Fibroblast of lung (primary cell): ENCODE results near the gene SOX15. TPM values are rescaled to one million over a fixed set of nuclear protein-coding genes. Genes with fewer than 3 reads are reported as not detected.

Source experiments
- DNase-seq, 2 donors: peaks; one replicate each; pipeline versions ENCODE4 v3.0.0 to v3.0.0-alpha.2; 2010; ENCODE audit warnings: low read depth in 2 of 2
- H2AFZ ChIP-seq: 2 replicates; pipeline ENCODE4 v1.5.1; 2012; ENCODE audit warnings: low read length, control low read depth, inconsistent platforms
- H3K27ac ChIP-seq: 2 replicates; pipeline ENCODE4 v1.5.1; 2011; ENCODE audit warnings: low read length, control low read depth; ENCODE audit not compliant: insufficient read depth
- H3K27me3 ChIP-seq: 2 replicates; pipeline ENCODE4 v1.5.1; 2011; ENCODE audit warnings: mild to moderate bottlenecking, low read length; ENCODE audit not compliant: control insufficient read depth, insufficient read depth
- H3K36me3 ChIP-seq: 2 replicates; pipeline ENCODE4 v1.5.1; 2011; ENCODE audit warnings: low read length; ENCODE audit not compliant: control insufficient read depth, insufficient read depth
- H3K4me1 ChIP-seq: 2 replicates; pipeline ENCODE4 v1.5.1; 2011; ENCODE audit warnings: low read length; ENCODE audit not compliant: control insufficient read depth, insufficient read depth; ENCODE audit errors: extremely low read depth
- H3K4me2 ChIP-seq: 2 replicates; pipeline ENCODE4 v1.5.1; 2011; ENCODE audit warnings: low read length, control low read depth; ENCODE audit not compliant: insufficient read depth; ENCODE audit errors: extremely low read depth
- H3K4me3 ChIP-seq, 4 experiments: fragments of 200-600 bp in 1 of 4; sonication (generic) in 1 of 4; replicated peaks in 1 of 4; 2 replicates each; pipeline ENCODE4 v1.5.1; 2011 to 2016; ENCODE audit warnings: low read length in 4 of 4, low read depth in 3 of 4, mild to moderate bottlenecking in 3 of 4, control low read depth in 2 of 4, inconsistent platforms in 1 of 4, mixed read lengths in 1 of 4; ENCODE audit not compliant: insufficient read depth in 1 of 4; ENCODE audit errors: control extremely low read depth in 1 of 4
- H3K79me2 ChIP-seq: 2 replicates; pipeline ENCODE4 v1.5.1; 2012; ENCODE audit warnings: mild to moderate bottlenecking, low read length, inconsistent platforms; ENCODE audit not compliant: control insufficient read depth, insufficient read depth
- H3K9ac ChIP-seq: 2 replicates; pipeline ENCODE4 v1.5.1; 2011; ENCODE audit warnings: mild to moderate bottlenecking, low read length, control low read depth; ENCODE audit not compliant: insufficient read depth
- H3K9me3 ChIP-seq: 2 replicates; pipeline ENCODE4 v1.5.1; 2012; ENCODE audit warnings: low read depth, low read length; ENCODE audit not compliant: control insufficient read depth, insufficient read depth
- H4K20me1 ChIP-seq: 2 replicates; pipeline ENCODE4 v1.5.1; 2011; ENCODE audit warnings: low read length; ENCODE audit not compliant: control insufficient read depth, insufficient read depth; ENCODE audit errors: extremely low read depth
- CTCF ChIP-seq, 2 donors: IDR thresholded peaks in 1 of 2; conservative IDR thresholded peaks in 1 of 2; 1 replicate in 1 of 2; 2 replicates in 1 of 2; pipeline ENCODE4 v1.5.1; 2011 to 2012; ENCODE audit warnings: low read length in 2 of 2, control low read depth in 1 of 2, inconsistent platforms in 1 of 2, low read depth in 1 of 2, mild to moderate bottlenecking in 1 of 2
- EZH2 ChIP-seq: IDR thresholded peaks from 2 replicates; pipeline ENCODE4 v1.5.1; 2012; ENCODE audit warnings: low read length, control low read depth, mild to moderate bottlenecking; ENCODE audit errors: missing control alignments
- polyA plus RNA-seq, 2 donors: library from polyadenylated mRNA; depleted of rRNA in 1 of 2; stranded (reverse) in 1 of 2; unstranded in 1 of 2; fragments of >200 nt; gene quantifications; 2 replicates each; pipeline ENCODE4 v1.2.1, GENCODE V29; 2011 to 2012; ENCODE audit warnings: missing spikeins in 1 of 2
- total RNA-seq: library from RNA; depleted of rRNA; stranded (reverse); fragments of >200 nt; gene quantifications from 2 replicates; pipeline ENCODE4 v1.2.1, GENCODE V29; 2014

SOX15 gene
- total and polyA plus RNA-seq, 2 donors (not counting 1 experiment from before 2014, with no cell fraction given) = 0.36 to 0.50 TPM

GRCh38 chr17:7570351-7570750, 19.5 kb downstream of the SOX15 start:
- H3K27me3 ChIP-seq = no peaks in the 10 kb centered on the region
- H3K4me1 ChIP-seq = peaks cover 16% of the 10 kb centered on the region
- no peak overlapping the region for H3K4me3 ChIP-seq
- H3K36me3 ChIP-seq = peaks cover 25% of the 10 kb centered on the region
- no peak overlapping the region for H3K27ac ChIP-seq
- H3K9me3 ChIP-seq = no peaks in the 10 kb centered on the region
- peaks cover 36% of the 10 kb centered on the region for H3K79me2 ChIP-seq
- H3K9ac ChIP-seq = no peak overlapping the region
- no peak for DNase-seq
- H4K20me1 ChIP-seq = peaks cover 11% of the 10 kb centered on the region
- no peak overlapping the region for H3K4me2 ChIP-seq
- no peak overlapping the region for H2AFZ ChIP-seq
- TF ChIP-seq EZH2 = no peak
- no peak for TF ChIP-seq CTCF (conservative IDR thresholded peaks at IDR 0.05 in 1 of 2, IDR thresholded peaks at IDR 0.05 in 1 of 2; ENCODE audit: low read depth in 1 of 2, low read length in 2 of 2)

DNA sequence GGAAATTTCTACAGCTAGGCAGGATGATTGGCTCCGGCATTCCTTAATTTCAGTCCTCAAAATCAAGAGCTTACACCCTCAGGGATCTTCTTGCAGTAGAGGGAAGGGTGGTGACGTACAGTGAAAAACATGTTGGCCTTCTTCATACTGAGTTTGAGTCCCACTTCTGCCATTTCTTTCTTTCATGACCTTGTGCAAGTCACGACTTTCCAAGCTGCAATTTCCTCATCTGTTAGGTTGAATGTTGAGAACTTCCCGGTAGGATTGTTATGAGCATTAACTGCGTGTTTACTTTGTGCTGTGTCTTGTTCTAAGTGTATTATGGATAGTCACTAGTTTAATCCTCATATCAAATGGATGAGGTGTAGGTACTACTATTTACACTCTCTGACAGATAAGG, 20.3 kb downstream of the SOX15 start:
- H3K4me3 ChIP-seq = no peak overlapping the region
- H3K9me3 ChIP-seq = no peaks in the 10 kb centered on the region
- no peak overlapping the region for H3K27ac ChIP-seq
- peaks cover 26% of the 10 kb centered on the region for H3K36me3 ChIP-seq
- H2AFZ ChIP-seq = no peak overlapping the region
- H3K4me1 ChIP-seq = peaks cover 9% of the 10 kb centered on the region
- TF ChIP-seq CTCF (conservative IDR thresholded peaks at IDR 0.05 in 1 of 2, IDR thresholded peaks at IDR 0.05 in 1 of 2; ENCODE audit: low read depth in 1 of 2, low read length in 2 of 2) (no peak), EZH2 (no peak)
- peaks cover 3% of the 10 kb centered on the region for H4K20me1 ChIP-seq
- H3K27me3 ChIP-seq = no peaks in the 10 kb centered on the region
- DNase-seq = no peak
- H3K9ac ChIP-seq = no peak overlapping the region
- peaks cover 35% of the 10 kb centered on the region for H3K79me2 ChIP-seq
- H3K4me2 ChIP-seq = no peak overlapping the region

GRCh38 chr17:7563115-7563869, 26.6 kb downstream of the SOX15 start:
- peaks cover 17% of the 10 kb centered on the region for H3K4me1 ChIP-seq
- H4K20me1 ChIP-seq = no peaks in the 10 kb centered on the region
- H3K27me3 ChIP-seq = no peaks in the 10 kb centered on the region
- H3K79me2 ChIP-seq = peaks cover 38% of the 10 kb centered on the region
- no peak for TF ChIP-seq EZH2
- TF ChIP-seq CTCF (conservative IDR thresholded peaks at IDR 0.05 in 1 of 2, IDR thresholded peaks at IDR 0.05 in 1 of 2; ENCODE audit: low read depth in 1 of 2, low read length in 2 of 2) = no peak
- no peak overlapping the region for H3K9ac ChIP-seq
- peak overlapping the region in 3 of 4 experiments; percentile 82 to 87 (median 86) for H3K4me3 ChIP-seq
- H3K27ac ChIP-seq = no peak overlapping the region
- no peak overlapping the region for H2AFZ ChIP-seq
- peak overlapping the region; percentile 96 for H3K4me2 ChIP-seq
- no peak for DNase-seq
- H3K36me3 ChIP-seq = peaks cover 19% of the 10 kb centered on the region
- H3K9me3 ChIP-seq = no peaks in the 10 kb centered on the region
